GM23248 (cell line): ENCODE data around the gene THBS2.

Experiments used
- EZH2 ChIP-seq: fragments of 200-600 bp; sonication (generic); IDR thresholded peaks from 2 replicates; pipeline ENCODE4 v1.6.1; 2018; ENCODE audit warnings: antibody characterized with exemption, mild to moderate bottlenecking; ENCODE audit not compliant: insufficient read depth, poor library complexity, severe bottlenecking
- EZH2phosphoT487 ChIP-seq: fragments of 200-600 bp; sonication (generic); IDR thresholded peaks from 2 replicates; pipeline ENCODE4 v1.6.1; 2018; ENCODE audit warnings: antibody characterized with exemption, moderate library complexity, mild to moderate bottlenecking, low read depth; ENCODE audit not compliant: insufficient read depth

- TF ChIP-seq EZH2phosphoT487 (no peak), EZH2 (no peak)
These were observed 18.4 kb downstream of the THBS2 start for GRCh38 chr6:169235286-169235685.
